ENCODE data around the gene GRPEL1. TPM values are rescaled to one million over a fixed set of nuclear protein-coding genes. Genes with fewer than 3 reads are reported as not detected.

Gene GRPEL1
- total RNA-seq, 1 donor from 2014 or later = 13.3 TPM

DNA sequence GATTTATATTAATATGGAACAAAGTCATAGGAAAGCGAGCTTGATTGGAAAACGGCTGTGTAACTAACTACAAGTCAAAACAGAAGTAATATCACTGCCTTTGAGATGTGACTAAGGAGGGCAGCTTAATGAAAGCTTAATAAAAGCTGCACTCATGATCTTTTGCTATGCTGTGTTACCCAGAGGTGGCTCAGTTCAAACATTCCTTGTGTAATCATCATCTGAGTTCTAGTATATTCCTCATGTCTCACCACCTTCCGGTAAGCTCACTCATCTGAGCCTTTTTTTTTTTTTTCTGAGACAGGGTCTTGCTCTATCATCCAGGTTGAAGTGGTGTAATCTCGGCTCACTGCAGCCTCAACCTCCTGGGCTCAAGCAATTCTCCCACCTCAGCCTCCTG is 5.0 kb downstream of the GRPEL1 start:
- no peak for DNase-seq

DNA sequence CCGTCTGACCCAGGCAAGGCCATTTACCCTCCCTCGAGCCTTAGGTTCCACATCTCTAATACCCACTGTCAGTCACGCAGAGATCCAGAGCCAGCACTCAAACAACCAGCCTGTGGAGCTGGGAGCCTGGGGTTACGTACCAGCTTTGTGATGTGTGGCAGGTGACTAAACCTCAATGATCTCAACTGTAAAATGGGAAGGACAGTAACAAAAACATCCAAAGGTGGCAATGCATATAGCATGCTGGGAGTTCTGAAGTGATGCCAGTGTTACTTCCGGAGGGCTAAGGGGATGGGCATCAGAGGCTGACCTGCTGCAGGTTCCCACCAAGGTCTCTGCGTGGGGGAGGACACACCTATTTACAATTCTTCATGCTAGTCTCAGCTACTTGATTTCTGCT is 6.0 kb downstream of the GRPEL1 start:
- no peak for DNase-seq

DNA sequence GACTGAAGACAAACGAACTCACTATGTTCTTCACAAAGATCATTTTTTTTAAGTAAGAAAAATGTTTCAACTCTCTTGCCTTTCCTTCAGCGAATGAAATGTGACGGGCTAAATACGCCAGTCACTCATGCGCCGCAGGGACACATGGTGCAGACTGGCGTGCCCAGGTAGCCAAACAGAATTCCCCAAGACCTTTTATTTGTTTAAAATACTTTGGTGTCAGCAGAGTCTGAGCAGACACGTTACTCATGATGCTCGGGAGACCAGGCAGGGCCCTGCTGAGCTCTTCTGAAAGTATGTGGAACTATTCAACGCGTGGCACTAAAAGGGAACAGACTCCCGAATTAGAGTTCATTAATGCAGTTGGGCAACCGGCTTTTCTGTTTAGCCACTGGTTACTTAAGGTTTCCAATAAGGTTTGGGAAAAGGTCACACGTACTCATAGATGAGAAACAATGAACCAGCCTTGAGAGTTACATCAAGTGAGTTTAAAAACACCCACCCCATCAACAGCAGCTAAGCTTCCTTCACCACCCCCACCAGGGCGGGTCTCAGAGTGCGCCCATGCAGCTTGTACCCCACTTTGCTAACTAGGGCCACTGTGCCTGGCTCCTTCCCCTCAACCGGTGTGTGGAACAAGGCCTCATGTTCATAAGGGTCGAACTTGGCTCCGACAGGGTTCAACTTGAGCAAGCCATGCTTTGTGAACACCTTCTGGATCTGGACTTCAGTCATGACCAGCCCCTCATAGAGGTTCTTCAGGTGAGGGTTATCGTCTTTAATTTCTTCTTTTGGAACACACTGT is 7.3 kb downstream of the GRPEL1 start:
- no peak for DNase-seq

DNA sequence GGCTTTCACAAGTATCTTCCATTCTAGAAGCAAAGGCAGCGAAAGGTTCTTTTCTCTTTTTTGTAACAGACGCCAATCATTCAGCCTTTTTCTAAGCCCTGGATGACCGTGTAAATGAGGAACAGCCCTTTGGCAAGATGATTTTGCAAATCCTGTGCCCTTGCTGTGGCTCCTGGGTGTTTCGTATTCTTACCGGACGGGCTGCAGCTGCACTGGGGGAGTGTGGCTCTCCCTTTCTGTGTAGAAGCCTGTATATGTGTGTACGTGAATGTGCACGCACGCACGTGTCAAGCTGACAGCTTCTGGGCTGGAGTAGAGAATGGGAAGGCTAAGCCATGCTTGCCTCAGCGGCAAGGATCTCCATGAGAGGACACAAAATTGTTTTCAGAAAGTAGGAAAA is 8.2 kb downstream of the GRPEL1 start:
- no peak for DNase-seq

DNA sequence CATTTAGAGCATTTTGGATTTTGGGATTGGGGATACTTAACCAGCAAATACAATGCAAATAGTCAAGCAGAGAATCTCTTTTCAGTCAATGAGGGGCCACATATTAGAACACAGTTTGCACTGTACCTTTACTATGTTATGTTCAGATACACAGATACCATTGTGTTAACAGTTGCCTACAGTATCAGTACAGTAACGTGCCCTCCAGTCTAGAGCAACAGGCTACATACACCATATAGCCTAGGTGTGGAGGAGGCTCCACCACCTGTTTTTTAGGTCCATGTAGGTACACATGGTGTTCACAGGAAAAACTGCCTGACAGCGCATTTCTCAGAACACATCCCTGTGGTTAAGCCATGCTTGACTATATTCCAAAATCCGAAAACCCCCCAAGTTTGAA is 9.1 kb downstream of the GRPEL1 start:
- no peak for DNase-seq

DNA sequence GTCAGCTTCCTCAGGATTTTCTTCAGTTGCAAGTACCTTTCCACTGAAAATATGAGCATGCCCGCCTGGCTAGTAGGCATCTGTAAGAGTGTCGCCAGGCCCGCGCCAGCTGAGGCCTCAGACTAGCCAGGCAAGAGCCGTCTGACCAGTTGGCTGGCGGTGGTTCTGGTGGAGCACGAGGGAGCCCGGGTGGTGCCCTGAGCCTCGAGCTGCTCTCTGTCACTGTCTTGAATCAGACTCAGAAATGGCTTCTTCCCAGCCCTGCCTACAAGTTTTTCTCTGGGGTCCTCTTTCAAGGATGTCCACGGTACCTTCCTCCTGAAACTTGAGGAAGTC is 11.9 kb downstream of the GRPEL1 start:
- no peak for DNase-seq

DNA sequence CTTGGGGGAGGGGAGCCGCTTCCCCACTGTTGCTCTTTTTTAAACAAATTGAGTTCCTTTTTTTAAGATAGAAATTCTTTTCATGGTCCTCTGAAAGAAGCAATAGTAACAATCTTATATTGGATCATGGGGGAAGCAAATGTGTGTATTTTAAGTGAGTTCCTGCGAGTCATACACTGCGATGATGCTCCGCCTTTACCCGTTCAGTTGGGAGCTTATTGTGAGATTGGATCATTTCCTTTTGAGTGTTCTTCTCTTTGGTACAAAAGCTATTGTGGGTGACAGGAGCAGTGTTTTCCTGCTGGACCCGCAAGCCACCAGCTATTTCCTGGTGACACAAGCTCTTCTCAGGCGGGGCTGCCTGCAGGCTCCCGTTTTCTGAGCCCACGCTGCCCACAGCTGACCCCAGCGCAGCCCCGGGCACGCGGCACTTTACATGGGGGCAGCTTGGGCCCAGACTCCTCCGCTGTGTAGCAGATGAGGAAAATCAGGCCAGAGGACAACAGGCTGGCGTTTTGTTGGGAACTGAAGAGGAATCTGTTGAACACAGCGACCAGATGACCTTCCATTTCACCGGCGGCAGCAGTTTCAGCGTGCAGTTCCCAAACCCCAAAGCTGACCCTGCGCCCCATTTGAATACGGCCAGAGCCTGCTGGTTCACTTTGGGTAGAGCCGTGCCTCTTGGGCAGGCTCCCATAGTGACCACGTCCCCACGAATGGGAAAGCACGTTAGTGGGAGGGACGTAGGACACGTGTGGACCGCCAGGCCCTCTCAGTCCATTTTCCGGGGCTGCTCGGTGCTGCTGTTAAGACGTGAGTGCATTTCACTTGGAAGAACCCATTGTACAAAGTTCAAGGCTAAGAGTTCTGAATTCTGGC is 12.5 kb downstream of the GRPEL1 start:
- no peak for DNase-seq

DNA sequence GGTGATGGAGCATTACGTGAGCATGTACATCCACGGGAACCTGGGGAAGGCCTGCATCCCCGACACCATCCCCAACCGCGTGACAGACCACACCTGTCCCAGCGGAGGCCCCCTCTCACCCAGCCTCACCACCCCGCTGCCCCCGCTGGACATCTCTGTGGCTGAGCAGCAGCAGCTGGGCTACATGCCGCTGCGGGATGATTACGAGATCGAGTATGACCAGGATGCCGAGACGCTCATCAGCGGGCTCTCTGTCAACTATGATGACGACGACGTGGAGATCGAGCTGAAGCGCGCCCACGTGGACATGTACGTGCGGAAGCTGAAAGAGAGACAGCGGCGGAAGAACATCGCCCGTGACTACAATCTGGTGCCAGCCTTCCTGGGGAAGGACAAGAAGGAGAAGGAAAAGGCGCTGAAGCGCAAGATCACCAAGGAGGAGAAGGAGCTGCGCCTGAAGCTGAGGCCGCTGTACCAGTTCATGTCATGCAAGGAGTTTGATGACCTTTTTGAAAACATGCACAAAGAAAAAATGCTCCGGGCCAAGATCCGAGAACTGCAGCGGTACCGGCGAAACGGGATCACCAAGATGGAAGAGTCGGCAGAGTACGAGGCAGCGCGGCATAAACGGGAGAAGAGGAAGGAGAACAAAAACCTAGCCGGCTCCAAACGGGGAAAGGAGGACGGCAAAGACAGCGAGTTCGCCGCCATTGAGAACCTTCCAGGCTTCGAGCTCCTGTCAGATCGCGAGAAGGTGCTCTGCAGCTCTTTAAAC is 13.6 kb downstream of the GRPEL1 start:
- DNase-seq = no peak

DNA sequence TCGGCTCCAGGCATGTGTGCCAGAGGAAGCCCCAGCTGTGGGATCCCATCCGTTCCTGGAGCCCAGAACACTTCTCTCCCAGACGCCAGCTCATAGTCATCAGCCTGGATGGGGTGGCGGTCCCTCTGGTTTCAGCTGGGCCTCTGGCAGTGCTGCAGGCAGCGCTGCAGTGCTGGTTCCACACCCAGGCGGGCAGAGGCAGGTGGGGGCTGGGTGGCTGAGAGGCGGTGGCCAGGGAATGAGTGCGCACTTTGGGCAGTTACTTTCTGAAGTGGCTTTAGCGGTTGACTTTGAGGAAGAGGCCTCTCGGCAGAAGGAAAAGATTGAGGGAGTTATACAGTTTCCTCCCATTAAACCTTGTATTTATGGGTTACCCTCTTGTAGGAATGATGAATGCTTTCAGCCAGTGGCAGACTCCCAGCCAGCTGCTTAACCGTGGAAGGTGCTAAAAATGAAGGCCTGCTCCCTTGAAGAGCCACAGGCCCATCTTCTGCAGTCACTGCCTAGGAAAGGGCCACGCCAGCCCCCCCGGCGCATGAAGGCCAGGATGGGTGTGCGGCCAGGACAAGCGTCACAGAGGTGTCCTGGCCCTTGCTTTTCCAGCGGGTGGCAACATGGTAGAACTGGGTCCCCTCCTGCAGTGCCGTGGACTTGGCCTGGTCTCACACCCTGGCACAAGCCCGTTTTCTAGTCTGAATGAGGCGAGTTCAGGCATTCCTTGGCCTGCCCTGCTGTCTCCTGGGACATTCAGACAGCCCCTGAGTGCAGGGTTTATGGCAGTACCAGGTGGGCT is 14.7 kb downstream of the GRPEL1 start:
- no peak for DNase-seq

DNA sequence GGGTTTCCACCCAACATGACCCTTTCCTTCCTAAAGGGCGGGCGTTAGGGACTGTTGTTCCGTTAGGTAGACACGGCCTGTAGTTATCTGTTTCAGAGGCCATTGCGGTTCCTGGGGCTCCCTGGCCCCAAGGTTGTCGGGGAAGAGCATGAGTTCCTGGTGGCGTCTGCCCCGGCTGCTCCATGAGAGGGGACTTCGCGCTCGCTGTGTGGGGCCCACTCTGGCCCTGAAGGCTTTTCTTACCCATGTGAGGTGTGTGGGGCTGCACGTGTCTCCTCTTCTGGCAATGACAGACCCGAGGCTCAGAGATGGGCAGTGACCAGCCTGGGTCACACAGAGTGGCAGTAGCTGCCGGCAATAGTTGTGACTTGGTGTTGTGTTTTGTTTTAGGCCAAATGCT is 15.6 kb downstream of the GRPEL1 start:
- no peak for DNase-seq

DNA sequence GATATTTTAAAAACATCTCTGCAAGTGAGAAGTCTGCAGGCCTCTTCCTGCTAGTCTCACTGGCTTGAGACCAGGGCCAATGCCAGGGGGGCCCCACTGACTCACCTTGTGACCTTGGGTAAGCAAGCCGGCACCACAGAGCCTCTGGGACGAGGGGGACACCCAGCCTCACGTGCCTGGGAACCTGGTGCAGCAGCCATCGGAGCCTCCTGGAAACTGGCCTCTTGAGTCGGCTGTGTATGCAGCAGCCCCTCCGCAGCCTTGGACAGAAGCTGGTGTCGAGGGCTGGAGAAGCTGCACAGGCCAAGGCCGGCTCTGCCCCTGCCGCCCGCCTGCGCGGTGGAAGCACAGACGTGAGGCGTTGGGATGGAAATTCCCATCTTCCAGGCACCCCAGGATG is 16.0 kb downstream of the GRPEL1 start:
- DNase-seq = no peak

DNA sequence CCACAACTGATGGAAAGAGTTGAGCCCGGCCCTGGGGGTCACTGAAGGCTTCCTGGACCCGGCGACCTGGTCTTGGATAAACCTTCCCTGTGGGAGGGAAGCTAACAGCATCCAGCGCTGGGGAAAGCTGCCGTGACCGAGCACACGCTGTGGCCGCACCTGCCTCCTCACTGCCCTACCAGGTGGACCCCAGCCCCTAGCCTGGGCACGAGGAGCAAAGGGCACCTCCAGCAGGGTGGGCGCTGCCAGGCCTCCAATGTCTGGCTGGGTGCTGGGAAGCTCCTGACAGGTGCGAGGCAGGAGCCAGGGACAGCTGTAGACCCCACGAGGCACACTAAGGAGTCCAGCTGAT is 16.7 kb downstream of the GRPEL1 start:
- DNase-seq = no peak

DNA sequence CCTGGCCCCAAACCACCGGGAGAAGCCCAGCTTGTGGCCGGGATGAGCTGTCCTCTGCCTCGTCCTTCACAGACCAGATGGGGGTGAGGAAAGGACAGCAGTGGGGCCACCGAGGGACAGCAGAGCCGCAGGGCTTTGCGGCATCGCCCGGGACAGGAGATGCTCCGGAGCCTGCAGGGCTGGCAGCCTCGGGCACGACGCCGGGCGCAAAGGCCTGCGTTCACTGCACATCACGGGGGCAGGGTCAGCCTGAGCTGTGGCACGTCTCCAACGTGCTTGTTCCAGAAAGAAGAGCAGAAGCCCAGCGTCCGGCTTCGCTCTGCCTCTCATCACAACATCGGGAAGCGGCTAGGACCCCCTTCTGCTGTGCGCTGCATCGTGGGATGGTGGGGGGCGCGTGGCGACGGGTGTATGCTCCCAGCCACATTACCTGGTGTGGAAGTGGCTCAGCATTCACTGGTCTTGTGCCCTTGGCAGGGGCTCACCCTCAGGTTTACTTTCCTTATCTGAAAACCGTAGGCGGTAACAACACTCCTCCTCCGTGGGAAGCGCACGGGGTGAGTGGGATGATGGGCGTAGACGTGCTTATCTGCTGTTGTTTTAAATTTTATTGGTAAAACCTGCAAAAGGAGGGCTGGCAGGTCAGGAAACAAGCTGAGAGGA is 17.3 kb downstream of the GRPEL1 start:
- DNase-seq = no peak

DNA sequence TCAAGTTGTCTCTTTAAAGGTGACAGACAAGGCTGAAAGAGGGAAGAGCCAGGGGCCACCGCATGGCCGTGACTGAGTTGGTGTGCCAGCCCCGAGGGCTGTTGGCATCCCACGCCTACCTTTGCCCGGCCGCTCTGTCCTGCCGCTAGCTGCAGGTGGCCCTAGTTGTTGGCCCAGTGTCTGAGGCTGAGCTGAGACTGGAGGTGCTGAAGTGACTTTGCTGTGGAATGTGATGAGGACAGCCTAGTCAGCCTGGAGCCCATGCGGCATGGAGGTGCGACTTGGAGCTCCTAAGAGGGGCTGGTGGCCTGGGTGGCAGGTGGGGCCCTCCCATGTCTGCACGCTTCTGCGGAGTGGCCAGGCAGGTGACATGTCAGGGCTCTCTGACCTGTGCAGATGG is 18.1 kb downstream of the GRPEL1 start:
- DNase-seq = no peak

DNA sequence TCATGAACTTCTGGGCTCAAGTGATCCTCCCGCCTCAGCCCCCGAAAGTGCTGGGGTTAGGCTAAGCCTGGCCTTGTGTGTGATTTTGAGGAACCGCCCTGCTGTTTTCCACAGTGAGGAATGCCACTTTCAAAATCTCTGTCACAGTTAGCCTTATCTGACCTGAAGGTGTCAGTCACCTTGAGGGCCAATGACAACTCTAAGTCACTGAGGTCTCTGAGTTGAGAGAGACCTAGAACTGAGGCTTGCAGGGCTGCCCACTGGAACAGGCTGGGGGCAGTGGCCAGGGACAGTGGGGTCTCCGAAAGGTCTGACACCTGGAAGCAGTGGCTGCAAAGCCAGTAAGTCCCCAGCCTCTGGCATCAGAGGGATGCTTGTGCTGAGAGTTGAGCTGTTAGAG is 18.6 kb downstream of the GRPEL1 start:
- no peak for DNase-seq

DNA sequence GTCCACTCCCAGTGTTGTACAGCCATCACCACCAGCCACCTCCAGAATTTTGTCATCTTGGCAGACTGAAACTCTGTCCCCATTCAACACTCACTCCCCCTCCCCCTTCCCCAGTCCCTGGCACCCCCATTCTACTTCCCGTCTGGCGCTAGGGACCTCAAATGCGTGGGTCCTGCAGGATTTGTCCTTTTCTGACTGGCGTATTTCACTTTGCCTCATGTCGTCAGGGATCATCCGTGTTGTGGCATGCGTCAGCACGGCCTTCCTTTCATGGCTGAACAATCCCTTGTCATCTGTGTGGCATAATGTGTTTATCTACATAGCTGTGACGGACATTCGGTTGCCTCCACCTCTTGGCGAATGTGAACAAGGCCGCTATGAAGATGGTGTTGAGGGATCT is 19.2 kb downstream of the GRPEL1 start:
- no peak for DNase-seq

DNA sequence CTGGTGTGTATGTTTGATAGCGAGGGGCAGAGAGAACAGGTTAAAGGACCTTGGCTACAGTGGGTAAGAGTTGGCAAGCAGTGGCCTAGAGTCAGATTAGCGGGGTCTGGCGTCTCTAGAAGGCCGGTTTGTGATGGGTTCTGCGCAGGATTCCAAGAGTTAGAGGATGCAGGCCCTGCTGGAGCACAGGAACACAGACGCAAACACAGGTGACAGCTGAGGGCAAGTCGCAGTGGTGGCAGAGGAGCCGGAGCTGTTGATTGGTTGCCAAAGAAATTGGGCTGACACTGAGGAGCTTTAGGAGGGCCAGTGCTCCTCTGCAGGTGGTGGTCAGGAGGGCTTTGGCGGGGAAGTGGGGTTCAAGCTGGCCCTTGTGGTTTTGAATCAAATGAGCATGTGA is 20.9 kb downstream of the GRPEL1 start:
- no peak for DNase-seq

DNA sequence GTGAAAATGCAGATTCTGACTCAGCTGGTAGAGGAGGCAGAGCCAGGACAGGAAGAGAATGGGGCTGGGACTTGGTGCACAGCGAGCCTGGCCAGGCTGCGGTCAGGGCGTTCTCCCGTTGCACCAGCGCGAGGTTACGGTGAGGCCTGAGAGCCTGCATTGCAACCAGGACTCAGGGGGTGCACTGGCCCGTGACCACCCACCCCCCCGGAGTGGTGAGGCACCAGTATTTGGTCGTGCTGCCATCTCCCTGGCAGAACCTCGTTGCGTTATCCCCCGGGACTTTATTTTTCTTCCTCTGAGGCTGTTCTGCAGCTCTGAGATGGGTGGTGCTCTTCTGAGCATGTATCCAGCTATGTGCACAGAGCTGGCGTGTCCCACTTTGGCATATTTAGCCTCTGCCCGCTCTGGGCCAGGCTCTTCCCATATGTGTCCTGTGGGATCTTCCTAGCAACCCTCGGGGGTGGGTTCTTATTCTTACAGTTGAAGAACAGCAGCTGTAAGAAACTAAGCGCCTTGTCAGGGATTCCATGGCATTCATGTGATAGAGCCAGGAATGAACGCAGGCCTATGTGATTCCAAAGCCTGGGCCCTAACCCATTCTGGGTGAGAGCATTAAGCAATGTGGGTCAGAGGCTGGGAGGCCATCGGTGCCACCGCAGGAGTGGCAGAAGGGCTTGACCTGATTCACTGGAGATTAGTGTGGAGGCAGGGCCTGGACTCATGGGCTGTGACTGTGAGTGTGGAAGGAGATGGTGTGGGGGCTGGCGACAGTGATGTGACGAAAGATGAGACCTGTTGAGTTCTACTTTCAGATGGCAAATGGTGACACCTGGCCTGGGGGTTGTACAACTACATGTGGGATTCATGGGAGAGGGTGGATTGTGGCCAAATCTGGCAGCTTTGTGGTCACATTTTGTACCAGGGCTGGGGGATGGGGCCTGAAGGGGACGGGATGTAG is 21.6 kb downstream of the GRPEL1 start:
- no peak for DNase-seq

DNA sequence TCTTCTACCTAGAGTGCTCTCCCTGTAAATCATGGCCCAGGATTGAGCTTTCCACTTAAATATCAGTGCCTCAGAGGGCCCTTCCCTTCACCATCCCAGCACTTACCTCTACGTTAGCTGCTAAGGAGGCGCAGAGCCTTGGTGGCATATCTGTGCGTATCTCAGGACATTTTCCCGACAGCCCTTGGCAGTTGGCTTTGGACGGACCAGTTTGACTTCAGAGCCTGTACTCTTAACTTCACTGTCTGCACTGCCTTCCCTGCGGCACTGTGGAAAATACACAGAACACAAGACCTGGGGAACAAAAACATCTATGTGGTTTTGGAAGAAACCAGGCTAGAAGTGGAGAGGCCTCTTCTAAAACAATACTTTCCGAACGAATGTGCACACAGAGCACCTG is 22.3 kb downstream of the GRPEL1 start:
- DNase-seq = no peak

DNA sequence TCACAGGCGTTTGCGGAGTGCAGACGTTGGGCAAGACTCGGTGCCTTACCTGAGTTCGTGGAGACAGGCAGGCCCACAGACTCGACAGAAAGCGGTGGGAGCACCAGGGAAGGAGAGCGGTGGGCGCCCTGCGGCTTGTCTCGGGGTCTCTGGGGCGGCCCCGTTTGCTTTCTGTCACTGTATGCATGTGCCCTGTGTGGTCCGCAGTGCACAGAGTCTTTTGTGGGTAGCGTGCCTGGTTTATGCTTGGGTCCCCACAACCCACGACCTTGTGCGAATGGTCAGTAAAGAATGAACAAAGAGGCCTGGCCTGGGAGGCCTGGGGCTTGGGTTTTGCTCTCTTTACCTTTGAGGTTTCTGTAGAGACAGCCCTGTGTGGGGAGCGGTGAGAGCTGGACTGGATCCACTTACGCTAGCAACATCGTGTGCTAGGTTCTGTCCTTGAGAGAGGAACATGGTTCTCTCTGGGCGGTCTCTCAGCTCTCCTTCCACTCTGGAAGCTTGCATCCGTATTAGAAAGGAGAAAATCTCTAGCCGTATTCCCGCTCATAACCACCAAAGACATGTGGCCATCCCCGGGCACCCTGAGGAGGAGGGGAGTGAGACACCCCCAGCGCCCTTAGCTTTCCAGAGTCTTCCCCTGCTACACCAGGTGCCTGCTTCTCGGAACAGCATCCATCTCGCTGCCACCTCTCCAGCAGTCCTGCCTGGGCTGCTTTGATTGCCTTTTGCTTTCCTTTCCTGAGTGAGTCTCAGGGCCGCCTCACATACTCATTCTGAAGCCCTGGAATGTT is 23.5 kb downstream of the GRPEL1 start:
- DNase-seq = no peak
